ENCODE results near the gene BAZ2B. TPM values are rescaled to one million over a fixed set of nuclear protein-coding genes. Genes with fewer than 3 reads are reported as not detected.
"Not testable (repeated sequence)": the region's sequence is repeated elsewhere in the genome, so short reads cannot be mapped to it uniquely, and the experiment has no call there.

Gene BAZ2B
- polyA plus RNA-seq, 1 donor, result 52.9 TPM

DNA sequence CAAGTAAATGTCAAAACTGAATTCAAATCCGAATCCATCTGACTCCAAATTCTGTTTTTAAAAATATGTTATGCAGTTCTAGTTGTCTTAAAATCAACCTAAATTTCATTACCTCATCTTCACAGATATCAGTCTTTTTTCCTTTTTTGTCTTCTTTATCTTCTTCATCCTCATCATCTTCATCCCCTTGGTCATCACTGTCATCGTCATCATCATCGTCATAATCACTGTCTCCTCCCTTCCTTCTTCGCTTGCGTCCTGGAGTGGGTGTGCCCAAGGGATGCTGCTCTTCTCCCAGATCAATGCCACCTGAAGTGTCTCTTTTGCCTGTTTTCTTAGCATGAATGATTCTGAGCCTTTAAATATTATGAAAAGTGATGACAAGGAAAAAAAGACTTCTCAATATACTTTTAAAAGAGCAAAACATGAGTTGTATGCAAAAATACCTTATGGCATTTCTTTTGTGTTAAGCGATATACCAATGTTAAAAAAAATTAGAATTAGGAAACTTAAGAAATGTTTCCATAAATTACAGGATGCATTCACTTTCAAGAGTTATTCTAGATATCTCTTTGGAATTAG, 233.8 kb downstream of the BAZ2B start:
- Histone ChIP-seq H3K4me1 (ENCODE audit: control insufficient read depth, insufficient read depth, low read length) (peaks cover 18% of the 10 kb centered on the region), H3K27me3 (ENCODE audit: control insufficient read depth, insufficient read depth, low read length) (no peaks in the 10 kb centered on the region), H3K36me3 (ENCODE audit: control insufficient read depth, insufficient read depth, low read length) (peaks cover 24% of the 10 kb centered on the region), H3K9me3 (ENCODE audit: control insufficient read depth, low read depth, low read length) (no peaks in the 10 kb centered on the region), H3K27ac (ENCODE audit: low read length) (peak overlapping the region; percentile 88), H3K4me3 (ENCODE audit: low read length) (no peak overlapping the region)
- no peak for DNase-seq
- WGBS (ENCODE audit: insufficient coverage, low lambda C conversion rate), result 100% methylated on average over 4 of the region's 6 CpGs

DNA sequence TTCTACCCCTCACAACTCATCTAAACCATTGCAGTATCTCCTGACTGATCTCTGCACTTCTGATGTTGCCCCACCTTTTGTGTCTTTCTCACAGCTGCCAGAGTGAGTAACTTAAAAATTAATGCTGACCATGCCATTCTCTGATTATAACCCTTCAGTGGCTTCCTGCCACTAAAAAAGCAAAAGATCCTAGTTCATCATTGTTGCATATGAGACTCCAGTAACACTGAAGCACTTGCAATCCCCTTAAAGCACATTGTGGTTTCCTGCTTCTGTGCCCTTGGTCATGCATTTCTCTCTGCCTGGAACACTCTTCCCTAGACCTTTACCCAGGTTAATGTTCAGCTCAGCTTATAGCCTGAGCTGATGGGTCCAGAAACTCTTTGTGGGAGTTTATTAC, 234.8 kb downstream of the BAZ2B start:
- DNase-seq, result peak; percentile 70 to 86
- no peaks in the 10 kb centered on the region for H3K9me3 ChIP-seq (ENCODE audit: control insufficient read depth, low read depth, low read length)
- no peak overlapping the region for H3K4me3 ChIP-seq (ENCODE audit: low read length)
- H3K27me3 ChIP-seq (ENCODE audit: control insufficient read depth, insufficient read depth, low read length), result no peaks in the 10 kb centered on the region
- H3K36me3 ChIP-seq (ENCODE audit: control insufficient read depth, insufficient read depth, low read length), result peaks cover 22% of the 10 kb centered on the region
- peak overlapping the region; percentile 88 for H3K27ac ChIP-seq (ENCODE audit: low read length)
- peaks cover 18% of the 10 kb centered on the region for H3K4me1 ChIP-seq (ENCODE audit: control insufficient read depth, insufficient read depth, low read length)

DNA sequence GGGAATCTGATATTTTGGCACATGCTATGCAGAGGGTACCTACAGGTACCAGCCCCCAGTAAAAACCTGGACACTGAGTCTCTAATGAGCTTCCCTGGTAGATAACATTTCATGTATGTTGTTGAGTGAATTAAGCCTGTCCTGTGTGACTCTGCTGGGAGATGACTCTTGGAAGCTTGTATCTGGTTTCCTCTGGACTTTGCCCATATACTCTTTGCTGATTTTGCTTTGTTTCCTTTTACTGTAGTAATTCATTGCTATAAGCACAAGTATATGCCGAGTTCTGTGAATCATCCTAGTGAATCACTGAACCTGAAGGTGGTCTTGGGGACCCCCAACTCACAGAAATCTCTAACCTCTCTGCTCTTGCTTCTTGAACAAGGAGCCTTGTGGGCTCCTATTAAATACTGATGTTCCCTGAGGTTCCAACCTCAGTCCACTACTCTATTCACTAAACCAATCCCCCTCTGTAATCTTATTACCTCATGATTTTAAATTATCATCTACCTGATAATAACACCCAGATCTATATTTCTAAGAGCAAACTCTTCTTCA, 235.6 kb downstream of the BAZ2B start:
- H3K4me1 ChIP-seq (ENCODE audit: control insufficient read depth, insufficient read depth, low read length), result peaks cover 18% of the 10 kb centered on the region
- peak; percentile 60 to 86 for DNase-seq
- peak overlapping the region; percentile 88 for H3K27ac ChIP-seq (ENCODE audit: low read length)
- H3K36me3 ChIP-seq (ENCODE audit: control insufficient read depth, insufficient read depth, low read length), result peaks cover 16% of the 10 kb centered on the region
- H3K9me3 ChIP-seq (ENCODE audit: control insufficient read depth, low read depth, low read length), result no peaks in the 10 kb centered on the region
- no peaks in the 10 kb centered on the region for H3K27me3 ChIP-seq (ENCODE audit: control insufficient read depth, insufficient read depth, low read length)
- no CpG with 5 or more reads among the region's 1 CpG for WGBS (ENCODE audit: insufficient coverage, low lambda C conversion rate)
- H3K4me3 ChIP-seq (ENCODE audit: low read length), result no peak overlapping the region

DNA sequence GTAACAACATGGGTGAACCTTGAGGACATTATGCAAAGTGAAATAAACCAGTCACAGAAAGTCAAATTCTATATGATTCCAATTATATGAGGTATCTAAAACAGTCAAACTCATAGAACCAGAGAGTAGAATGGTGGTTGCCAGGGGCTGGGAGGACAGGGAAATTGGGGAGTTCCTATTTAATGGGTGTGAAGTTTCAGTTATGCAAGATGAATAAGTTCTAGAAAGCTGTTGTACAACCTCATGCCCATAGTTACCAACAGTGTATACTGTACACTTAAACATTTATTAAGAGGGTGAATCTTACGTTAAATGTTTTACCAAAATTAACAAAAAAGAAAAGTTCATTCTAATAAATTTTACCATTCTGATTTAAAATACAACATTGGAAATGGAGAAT, 237.2 kb downstream of the BAZ2B start:
- H3K4me1 ChIP-seq (ENCODE audit: control insufficient read depth, insufficient read depth, low read length), result peaks cover 18% of the 10 kb centered on the region
- WGBS (ENCODE audit: insufficient coverage, low lambda C conversion rate), result no CpG with 5 or more reads among the region's 1 CpG
- peak overlapping the region; percentile 88 for H3K27ac ChIP-seq (ENCODE audit: low read length)
- no peaks in the 10 kb centered on the region for H3K9me3 ChIP-seq (ENCODE audit: control insufficient read depth, low read depth, low read length)
- no peaks in the 10 kb centered on the region for H3K27me3 ChIP-seq (ENCODE audit: control insufficient read depth, insufficient read depth, low read length)
- no peak for DNase-seq
- no peak overlapping the region for H3K4me3 ChIP-seq (ENCODE audit: low read length)
- peaks cover 15% of the 10 kb centered on the region for H3K36me3 ChIP-seq (ENCODE audit: control insufficient read depth, insufficient read depth, low read length)

DNA sequence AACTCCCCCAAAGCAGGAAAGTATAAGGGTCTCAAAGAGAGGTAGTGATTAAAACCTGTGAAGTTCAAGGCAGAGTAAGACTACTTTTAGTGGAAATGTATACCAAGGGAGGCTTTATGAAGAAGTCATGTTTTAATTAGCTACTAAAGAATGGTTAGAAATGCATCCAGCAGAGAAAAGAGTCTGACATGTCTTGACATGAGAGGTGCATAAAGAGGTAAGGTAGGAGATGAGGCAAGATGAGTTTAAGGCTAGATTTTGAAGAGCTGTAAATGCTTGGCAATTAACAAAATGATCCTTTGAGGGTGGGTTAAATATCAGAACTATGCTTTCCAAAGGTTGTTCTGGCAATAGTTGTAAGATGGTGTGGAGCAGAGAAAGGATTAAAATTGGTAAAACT, 241.1 kb downstream of the BAZ2B start:
- peaks cover 33% of the 10 kb centered on the region for H3K36me3 ChIP-seq (ENCODE audit: control insufficient read depth, insufficient read depth, low read length)

DNA sequence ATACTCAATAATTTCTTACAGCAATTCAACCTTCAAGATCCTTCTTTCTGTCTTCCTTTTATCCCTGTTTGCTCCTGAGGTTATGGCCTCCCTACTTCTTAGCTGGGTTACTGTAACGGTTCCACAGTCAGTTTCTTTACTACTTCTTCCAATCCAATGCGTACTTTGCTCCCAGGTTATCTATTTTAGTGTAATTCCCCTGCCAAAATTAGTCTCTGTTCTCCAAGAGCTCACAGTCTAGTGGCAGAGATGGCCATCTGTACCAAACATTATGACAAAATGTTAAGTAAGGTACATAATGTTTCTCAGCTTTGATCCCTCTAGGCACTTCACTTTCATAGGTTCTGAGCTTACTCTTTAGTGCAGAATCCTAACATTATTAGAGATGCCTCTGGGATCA, 244.8 kb downstream of the BAZ2B start:
- no peaks in the 10 kb centered on the region for H3K27me3 ChIP-seq (ENCODE audit: control insufficient read depth, insufficient read depth, low read length)
- peaks cover 44% of the 10 kb centered on the region for H3K36me3 ChIP-seq (ENCODE audit: control insufficient read depth, insufficient read depth, low read length)
- no peak overlapping the region for H3K4me3 ChIP-seq (ENCODE audit: low read length)
- DNase-seq, result no peak
- H3K4me1 ChIP-seq (ENCODE audit: control insufficient read depth, insufficient read depth, low read length), result no peaks in the 10 kb centered on the region
- H3K9me3 ChIP-seq (ENCODE audit: control insufficient read depth, low read depth, low read length), result no peaks in the 10 kb centered on the region
- no peak overlapping the region for H3K27ac ChIP-seq (ENCODE audit: low read length)
- 60% methylated on average over 2 of the region's 2 CpGs for WGBS (ENCODE audit: insufficient coverage, low lambda C conversion rate)

More for the DNA sequence above, 241.1 kb downstream of the BAZ2B start:
- Histone ChIP-seq H3K9me3 (ENCODE audit: control insufficient read depth, low read depth, low read length) (no peaks in the 10 kb centered on the region), H3K4me3 (ENCODE audit: low read length) (no peak overlapping the region), H3K27ac (ENCODE audit: low read length) (no peak overlapping the region), H3K27me3 (ENCODE audit: control insufficient read depth, insufficient read depth, low read length) (no peaks in the 10 kb centered on the region), H3K4me1 (ENCODE audit: control insufficient read depth, insufficient read depth, low read length) (no peaks in the 10 kb centered on the region)
- DNase-seq, result no peak

DNA sequence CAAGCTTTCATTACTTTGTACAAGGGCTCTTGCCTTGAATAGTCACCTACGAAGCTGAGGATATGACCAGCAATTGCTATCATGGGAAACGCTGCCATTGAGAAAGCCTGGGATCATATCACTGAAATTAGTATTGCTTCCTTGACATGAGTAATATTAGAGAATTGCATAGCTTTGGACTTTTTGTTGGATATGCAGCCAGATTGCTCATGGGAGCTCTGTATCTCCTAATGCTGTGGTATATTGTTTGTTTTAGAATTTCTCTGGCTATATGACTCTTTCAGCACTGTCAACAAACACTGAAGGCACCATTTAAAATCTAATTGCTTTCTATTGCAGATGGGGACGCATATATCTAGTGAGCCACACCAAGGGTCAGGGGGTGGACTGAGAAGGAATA, 249.8 kb downstream of the BAZ2B start:
- H3K36me3 ChIP-seq (ENCODE audit: control insufficient read depth, insufficient read depth, low read length), result peaks cover 45% of the 10 kb centered on the region
- WGBS (ENCODE audit: insufficient coverage, low lambda C conversion rate), result no CpG with 5 or more reads among the region's 3 CpGs

DNA sequence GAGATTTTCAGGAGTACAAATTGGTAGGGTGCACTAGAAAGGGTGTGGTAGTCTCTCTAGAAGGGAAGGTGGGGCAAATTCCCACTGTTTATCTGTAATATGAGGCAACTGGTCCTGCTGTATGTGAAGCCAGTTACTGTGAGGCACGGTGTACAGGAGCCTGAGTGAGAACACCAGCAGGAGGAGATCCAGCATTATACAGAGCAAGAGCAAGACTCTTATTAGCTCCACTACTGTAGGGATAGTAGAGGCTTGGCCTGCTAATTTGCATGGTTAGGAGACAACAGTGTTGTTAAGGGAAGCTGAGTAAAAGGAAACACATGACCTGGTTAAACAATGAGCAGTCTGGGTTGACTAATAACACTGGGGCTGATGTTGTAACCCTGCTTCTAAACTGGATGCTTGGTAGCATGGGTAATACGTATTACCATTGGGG, 253.5 kb downstream of the BAZ2B start:
- Histone ChIP-seq H3K27ac (ENCODE audit: low read length) (peak overlapping the region; percentile 68), H3K4me1 (ENCODE audit: control insufficient read depth, insufficient read depth, low read length) (peaks cover 9% of the 10 kb centered on the region), H3K9me3 (ENCODE audit: control insufficient read depth, low read depth, low read length) (peaks cover 4% of the 10 kb centered on the region), H3K36me3 (ENCODE audit: control insufficient read depth, insufficient read depth, low read length) (peaks cover 31% of the 10 kb centered on the region), H3K27me3 (ENCODE audit: control insufficient read depth, insufficient read depth, low read length) (no peaks in the 10 kb centered on the region), H3K4me3 (ENCODE audit: low read length) (no peak overlapping the region)
- peak; percentile 48 to 78 for DNase-seq
- no CpG with 5 or more reads among the region's 2 CpGs for WGBS (ENCODE audit: insufficient coverage, low lambda C conversion rate)

More for the DNA sequence above, 249.8 kb downstream of the BAZ2B start:
- H3K27ac ChIP-seq (ENCODE audit: low read length), result no peak overlapping the region
- H3K4me1 ChIP-seq (ENCODE audit: control insufficient read depth, insufficient read depth, low read length), result peaks cover 9% of the 10 kb centered on the region
- no peak for DNase-seq
- H3K27me3 ChIP-seq (ENCODE audit: control insufficient read depth, insufficient read depth, low read length), result no peaks in the 10 kb centered on the region
- no peaks in the 10 kb centered on the region for H3K9me3 ChIP-seq (ENCODE audit: control insufficient read depth, low read depth, low read length)
- no peak overlapping the region for H3K4me3 ChIP-seq (ENCODE audit: low read length)

DNA sequence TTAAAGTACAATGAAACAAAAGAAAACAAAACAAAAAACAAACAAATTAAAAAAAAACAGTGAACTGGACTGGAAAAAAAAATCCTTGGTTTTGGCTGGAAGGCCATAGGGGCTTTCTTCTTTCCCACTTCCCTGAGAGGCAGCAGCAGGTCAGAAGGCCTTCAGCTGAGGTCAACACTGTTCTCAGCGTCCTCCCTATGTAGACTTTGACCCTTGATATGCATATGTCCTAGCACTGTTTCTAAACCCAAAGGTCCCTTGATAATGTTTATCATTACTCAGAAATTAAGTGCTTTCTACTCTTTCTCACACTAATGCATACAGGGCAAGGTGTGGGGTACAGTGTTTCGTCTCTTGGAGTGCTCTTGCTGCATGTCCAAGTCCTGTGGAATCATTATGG, 254.3 kb downstream of the BAZ2B start:
- WGBS (ENCODE audit: insufficient coverage, low lambda C conversion rate), result no CpG with 5 or more reads among the region's 2 CpGs
- peaks cover 4% of the 10 kb centered on the region for H3K9me3 ChIP-seq (ENCODE audit: control insufficient read depth, low read depth, low read length)
- no peaks in the 10 kb centered on the region for H3K27me3 ChIP-seq (ENCODE audit: control insufficient read depth, insufficient read depth, low read length)
- H3K36me3 ChIP-seq (ENCODE audit: control insufficient read depth, insufficient read depth, low read length), result peaks cover 29% of the 10 kb centered on the region
- H3K27ac ChIP-seq (ENCODE audit: low read length), result peak overlapping the region; percentile 57
- peak in 1 of 2 donors; percentile 71 for DNase-seq
- H3K4me3 ChIP-seq (ENCODE audit: low read length), result no peak overlapping the region
- H3K4me1 ChIP-seq (ENCODE audit: control insufficient read depth, insufficient read depth, low read length), result peaks cover 9% of the 10 kb centered on the region

DNA sequence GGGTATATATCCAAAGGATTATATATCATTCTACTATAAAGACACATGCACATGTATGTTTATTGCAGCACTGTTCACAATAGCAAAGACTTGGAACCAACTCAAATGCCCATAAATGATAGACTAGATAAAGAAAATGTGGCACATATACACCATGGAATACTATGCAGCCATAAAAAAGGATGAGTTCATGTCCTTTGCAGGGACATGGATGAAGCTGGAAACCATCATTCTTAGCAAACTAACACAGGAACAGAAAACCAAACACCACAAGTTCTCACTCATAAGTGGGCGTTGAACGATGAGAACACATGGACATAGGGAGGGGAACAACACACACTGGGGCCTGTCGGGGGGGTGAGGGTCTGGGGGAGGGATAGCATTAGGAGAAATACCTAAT, 254.7 kb downstream of the BAZ2B start:
- DNase-seq; H3K4me1 ChIP-seq (ENCODE audit: control insufficient read depth, insufficient read depth, low read length); H3K4me3 ChIP-seq (ENCODE audit: low read length); H3K9me3 ChIP-seq (ENCODE audit: control insufficient read depth, low read depth, low read length); H3K27me3 ChIP-seq (ENCODE audit: control insufficient read depth, insufficient read depth, low read length); H3K27ac ChIP-seq (ENCODE audit: low read length): not testable (repeated sequence)
- H3K36me3 ChIP-seq (ENCODE audit: control insufficient read depth, insufficient read depth, low read length), result peaks cover 28% of the 10 kb centered on the region
- no CpG with 5 or more reads among the region's 3 CpGs for WGBS (ENCODE audit: insufficient coverage, low lambda C conversion rate)

DNA sequence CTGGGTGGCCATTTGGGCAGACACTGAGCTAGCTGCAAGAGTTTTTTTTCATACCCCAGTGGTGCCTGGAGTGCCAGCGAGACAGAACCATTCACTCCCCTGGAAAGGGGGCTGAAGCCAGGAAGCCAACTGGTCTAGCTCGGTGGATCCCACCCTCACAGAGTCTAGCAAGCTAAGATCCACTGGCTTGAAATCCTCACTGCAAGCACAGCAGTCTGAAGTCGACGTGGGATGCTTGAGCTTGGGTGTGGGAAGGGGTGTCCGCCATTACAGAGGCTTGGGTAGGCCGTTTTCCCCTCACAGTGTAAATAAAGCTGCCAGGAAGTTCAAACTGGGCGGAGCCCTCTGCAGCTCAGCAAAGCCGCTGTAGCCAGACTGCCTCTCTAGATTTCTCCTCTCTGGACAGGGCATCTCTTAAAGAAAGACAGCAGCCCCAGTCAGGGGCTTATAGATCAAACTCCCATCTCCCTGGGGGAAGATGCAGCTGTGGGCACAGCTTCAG, 260.2 kb downstream of the BAZ2B start:
- no CpG with 5 or more reads among the region's 8 CpGs for WGBS (ENCODE audit: insufficient coverage, low lambda C conversion rate)
- no peaks in the 10 kb centered on the region for H3K27me3 ChIP-seq (ENCODE audit: control insufficient read depth, insufficient read depth, low read length)
- no peaks in the 10 kb centered on the region for H3K4me1 ChIP-seq (ENCODE audit: control insufficient read depth, insufficient read depth, low read length)
- H3K36me3 ChIP-seq (ENCODE audit: control insufficient read depth, insufficient read depth, low read length), result peaks cover 17% of the 10 kb centered on the region
- no peak for DNase-seq
- H3K9me3 ChIP-seq (ENCODE audit: control insufficient read depth, low read depth, low read length), result peaks cover 4% of the 10 kb centered on the region
- H3K4me3 ChIP-seq (ENCODE audit: low read length), result no peak overlapping the region
- no peak overlapping the region for H3K27ac ChIP-seq (ENCODE audit: low read length)
